GM20000 (cell line): Measurements from ENCODE around the gene E2F4.

Source experiments
- DNase-seq: peaks from one replicate; pipeline ENCODE4 v3.0.0; 2012; ENCODE audit warnings: low spot score
- CTCF ChIP-seq: IDR thresholded peaks from 2 replicates; pipeline ENCODE4 v1.5.1; 2012; ENCODE audit warnings: mild to moderate bottlenecking, control low read depth; ENCODE audit errors: extremely low read depth, missing control alignments

The E2F4 gene

GRCh38 chr16:67173808-67174705 is 17.9 kb upstream of the E2F4 start:
- peak; percentile 80 for DNase-seq
- TF ChIP-seq CTCF, result no peak

- TF ChIP-seq CTCF, result no peak
- DNase-seq, result no peak
Measured at GRCh38 chr16:67174706-67175231, 17.2 kb upstream of the E2F4 start.

- no peak for DNase-seq
Measured at GRCh38 chr16:67176662-67177061, 15.3 kb upstream of the E2F4 start.

GRCh38 chr16:67177743-67178699 is 13.9 kb upstream of the E2F4 start:
- peak; percentile 71 for DNase-seq
- no peak for TF ChIP-seq CTCF

More at GRCh38 chr16:67176662-67177061, 15.3 kb upstream of the E2F4 start:
- no peak for TF ChIP-seq CTCF

GRCh38 chr16:67179421-67180080 is 12.4 kb upstream of the E2F4 start:
- no peak for TF ChIP-seq CTCF
- DNase-seq, result no peak

GRCh38 chr16:67180166-67180565 is 11.8 kb upstream of the E2F4 start:
- no peak for DNase-seq
- TF ChIP-seq CTCF, result no peak
